SK-N-MC (cell line): ENCODE data around the gene DCAF8.

Experiments used
- EZH2 ChIP-seq: fragments of 200-600 bp; sonication (generic); IDR thresholded peaks from one replicate; pipeline ENCODE4 v1.6.1; 2017; ENCODE audit warnings: antibody characterized with exemption
- POLR2AphosphoS5 ChIP-seq: IDR thresholded peaks from 2 replicates; pipeline ENCODE4 v1.6.1; 2012; ENCODE audit warnings: mild to moderate bottlenecking, low read depth, low read length, borderline replicate concordance

- TF ChIP-seq EZH2, result no peak
- TF ChIP-seq POLR2AphosphoS5, result no peak
These were observed 55.2 kb downstream of the DCAF8 start for GRCh38 chr1:160207118-160207650.
